Colonic mucosa (tissue), 4 donors: ENCODE data around the gene OR14A2. TPM values are rescaled to one million over a fixed set of nuclear protein-coding genes. Genes with fewer than 3 reads are reported as not detected.
"Not testable (repeated sequence)": the region's sequence is repeated elsewhere in the genome, so short reads cannot be mapped to it uniquely, and the experiment has no call there.

Source experiments
- DNase-seq: peaks from one replicate; pipeline ENCODE4 v3.0.0-alpha.2; 2020
- H3K27ac ChIP-seq: fragments of 200-600 bp; one replicate; pipeline ENCODE4 v1.8.0; 2021
- H3K27me3 ChIP-seq: fragments of 200-600 bp; one replicate; pipeline ENCODE4 v1.8.0; 2021
- H3K36me3 ChIP-seq: fragments of 200-600 bp; one replicate; pipeline ENCODE4 v1.8.0; 2021
- H3K4me1 ChIP-seq: fragments of 200-600 bp; one replicate; pipeline ENCODE4 v1.8.0; 2021; ENCODE audit warnings: mild to moderate bottlenecking
- H3K4me3 ChIP-seq: fragments of 200-600 bp; one replicate; pipeline ENCODE4 v1.8.0; 2021
- H3K9ac ChIP-seq, 2 donors: one replicate each; pipeline ENCODE4 v1.7.0; 2013; ENCODE audit warnings: control low read depth in 2 of 2, low read depth in 2 of 2, low read length in 2 of 2
- H3K9me3 ChIP-seq: fragments of 200-600 bp; one replicate; pipeline ENCODE4 v1.8.0; 2021
- intact Hi-C: fragments of 100-400 bp; cut with DNase I; formaldehyde crosslinking; loops from one replicate; pipeline ENCODE4 v1.14.1; 2022
- total RNA-seq, 2 donors: library from RNA; stranded (reverse); fragmentation: NEBNext Ultra II Directional in 1 of 2; extraction: Animal tissue kit (Norgen Biotek cat#: 25700) in 1 of 2; gene quantifications; one replicate each; pipeline ENCODE4 v1.2.1, GENCODE V29; 2021
- TF ChIP-seq, protein P1 (sequence below): fragments of 200-600 bp; IDR thresholded peaks from one replicate; pipeline ENCODE4 v1.8.0; 2022; ENCODE audit warnings: antibody characterized with exemption, mild to moderate bottlenecking
- donor health status: healthy.
- donor health status: DM: no; HTN: no; CAD: no.
- donor health status: DM: no; HTN: no; CAD: no.

The OR14A2 gene
- total RNA-seq, 2 donors from 2014 or later = not detected

DNA sequence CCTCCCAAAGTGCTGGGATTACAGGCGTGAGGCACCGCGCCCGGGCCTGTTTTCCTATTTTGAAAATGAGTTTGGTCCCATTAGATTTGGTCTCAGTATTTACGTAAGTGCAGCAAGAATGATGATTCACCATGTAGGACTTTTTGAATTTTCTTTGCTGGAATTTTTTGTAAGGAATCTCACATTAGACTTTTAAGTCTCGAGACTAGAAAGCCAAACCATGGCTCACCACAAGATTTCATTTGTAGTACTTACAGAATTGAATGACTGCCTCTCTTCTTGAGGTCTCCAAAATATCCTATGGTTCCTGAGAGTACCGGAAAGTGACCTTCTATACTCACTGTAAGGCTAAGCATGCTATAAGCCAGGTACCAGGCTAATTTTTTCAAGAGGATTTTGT lies 325 bp downstream of the OR14A2 start:
- no peak overlapping the region for H3K4me3 ChIP-seq
- H3K9me3 ChIP-seq = no peaks in the 10 kb centered on the region
- TF ChIP-seq, protein P1, sequence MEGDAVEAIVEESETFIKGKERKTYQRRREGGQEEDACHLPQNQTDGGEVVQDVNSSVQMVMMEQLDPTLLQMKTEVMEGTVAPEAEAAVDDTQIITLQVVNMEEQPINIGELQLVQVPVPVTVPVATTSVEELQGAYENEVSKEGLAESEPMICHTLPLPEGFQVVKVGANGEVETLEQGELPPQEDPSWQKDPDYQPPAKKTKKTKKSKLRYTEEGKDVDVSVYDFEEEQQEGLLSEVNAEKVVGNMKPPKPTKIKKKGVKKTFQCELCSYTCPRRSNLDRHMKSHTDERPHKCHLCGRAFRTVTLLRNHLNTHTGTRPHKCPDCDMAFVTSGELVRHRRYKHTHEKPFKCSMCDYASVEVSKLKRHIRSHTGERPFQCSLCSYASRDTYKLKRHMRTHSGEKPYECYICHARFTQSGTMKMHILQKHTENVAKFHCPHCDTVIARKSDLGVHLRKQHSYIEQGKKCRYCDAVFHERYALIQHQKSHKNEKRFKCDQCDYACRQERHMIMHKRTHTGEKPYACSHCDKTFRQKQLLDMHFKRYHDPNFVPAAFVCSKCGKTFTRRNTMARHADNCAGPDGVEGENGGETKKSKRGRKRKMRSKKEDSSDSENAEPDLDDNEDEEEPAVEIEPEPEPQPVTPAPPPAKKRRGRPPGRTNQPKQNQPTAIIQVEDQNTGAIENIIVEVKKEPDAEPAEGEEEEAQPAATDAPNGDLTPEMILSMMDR = no peak
- intact Hi-C loops = no loop called here
- DNase-seq = no peak
- no peak overlapping the region for H3K9ac ChIP-seq
- H3K4me1 ChIP-seq = no peaks in the 10 kb centered on the region
- H3K27ac ChIP-seq = no peak overlapping the region
- no peaks in the 10 kb centered on the region for H3K36me3 ChIP-seq
- no peaks in the 10 kb centered on the region for H3K27me3 ChIP-seq

DNA sequence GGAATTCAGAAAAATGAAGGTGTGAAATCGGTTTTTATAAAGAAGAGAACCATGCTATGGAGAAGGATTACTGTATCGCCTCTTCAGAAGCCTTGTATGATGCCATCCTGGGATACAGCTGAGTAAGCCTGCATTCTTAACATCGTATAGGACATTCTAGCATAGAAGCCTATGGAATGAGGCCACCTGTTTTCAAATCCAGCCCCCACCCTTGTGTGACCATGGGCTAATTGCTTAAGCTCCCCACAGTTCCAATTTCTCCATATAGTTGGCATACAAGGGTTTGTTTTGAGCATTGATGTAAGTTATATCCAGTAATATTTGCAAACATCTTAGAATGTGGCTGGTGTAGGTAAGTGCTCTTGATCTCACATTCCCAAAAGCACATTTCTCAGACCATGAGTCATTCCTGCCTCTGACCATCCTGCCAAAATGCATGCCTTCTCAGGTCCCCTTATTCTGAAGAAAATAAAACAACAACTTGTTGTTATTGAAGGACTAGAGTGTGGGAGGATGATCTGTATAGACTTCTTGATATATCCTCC lies 1.5 kb downstream of the OR14A2 start:
- no peaks in the 10 kb centered on the region for H3K27me3 ChIP-seq
- H3K9ac ChIP-seq = no peak overlapping the region
- H3K36me3 ChIP-seq = no peaks in the 10 kb centered on the region
- H3K4me1 ChIP-seq = no peaks in the 10 kb centered on the region
- no peak overlapping the region for H3K4me3 ChIP-seq
- TF ChIP-seq, protein P1 = no peak
- H3K9me3 ChIP-seq = no peaks in the 10 kb centered on the region
- no peak overlapping the region for H3K27ac ChIP-seq
- DNase-seq = no peak
- intact Hi-C loops = no loop called here

DNA sequence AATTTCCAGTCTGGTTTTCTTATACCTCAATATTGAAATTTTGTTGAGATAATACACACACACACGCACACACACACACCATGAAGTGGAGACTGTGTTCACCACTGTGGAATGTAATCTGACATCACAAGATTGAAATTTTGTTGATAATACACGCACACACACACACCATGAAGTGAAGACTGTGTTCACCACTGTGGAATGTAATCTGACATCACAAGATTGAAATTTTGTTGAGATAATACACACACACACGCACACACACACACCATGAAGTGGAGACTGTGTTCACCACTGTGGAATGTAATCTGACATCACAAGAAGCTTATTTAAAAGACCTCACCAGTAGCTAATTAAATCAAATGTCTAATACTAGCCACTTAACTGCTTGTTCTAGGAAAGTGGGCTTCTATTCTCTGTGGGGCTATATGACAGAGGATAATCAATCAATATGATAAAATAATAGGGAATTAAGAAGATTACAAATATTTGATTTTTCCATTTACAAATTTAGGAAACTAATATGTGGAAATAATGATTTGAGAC lies 5.7 kb downstream of the OR14A2 start:
- H3K36me3 ChIP-seq, H3K9me3 ChIP-seq, H3K27me3 ChIP-seq, intact Hi-C loops, H3K9ac ChIP-seq, H3K27ac ChIP-seq, DNase-seq, H3K4me3 ChIP-seq, H3K4me1 ChIP-seq: not testable (repeated sequence)

DNA sequence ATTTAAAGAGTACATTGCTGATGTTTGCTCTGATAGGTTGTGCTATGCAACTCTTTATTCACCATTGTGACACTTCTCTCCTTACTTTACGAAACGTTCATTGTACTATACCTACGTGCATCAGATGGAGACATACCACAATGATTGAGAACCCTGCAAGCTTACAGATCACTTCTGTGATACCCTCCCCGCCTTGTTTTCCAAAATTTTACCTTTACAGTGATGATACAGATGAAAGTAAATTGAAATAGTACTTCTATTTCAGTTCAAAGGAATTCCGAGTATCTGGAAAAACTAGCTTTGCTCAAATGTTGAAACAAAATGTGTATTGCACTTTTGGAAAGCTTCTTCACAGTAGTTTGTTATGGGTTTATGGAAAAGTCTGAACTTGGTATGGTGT lies 6.2 kb downstream of the OR14A2 start:
- no peak for DNase-seq
- Histone ChIP-seq H3K4me1 (no peaks in the 10 kb centered on the region), H3K9me3 (no peaks in the 10 kb centered on the region), H3K27ac (no peak overlapping the region), H3K27me3 (no peaks in the 10 kb centered on the region), H3K9ac (no peak overlapping the region), H3K4me3 (no peak overlapping the region), H3K36me3 (no peaks in the 10 kb centered on the region)
- intact Hi-C loops = no loop called here
- TF ChIP-seq, protein P1 = no peak

GRCh38 chr1:247740721-247741120 lies 7.2 kb downstream of the OR14A2 start:
- no peaks in the 10 kb centered on the region for H3K36me3 ChIP-seq
- no peak overlapping the region for H3K9ac ChIP-seq
- H3K9me3 ChIP-seq = no peaks in the 10 kb centered on the region
- TF ChIP-seq, protein P1 = no peak
- intact Hi-C loops = no loop called here
- H3K27ac ChIP-seq = no peak overlapping the region
- no peaks in the 10 kb centered on the region for H3K4me1 ChIP-seq
- H3K27me3 ChIP-seq = no peaks in the 10 kb centered on the region
- H3K4me3 ChIP-seq = no peak overlapping the region
- DNase-seq = no peak

DNA sequence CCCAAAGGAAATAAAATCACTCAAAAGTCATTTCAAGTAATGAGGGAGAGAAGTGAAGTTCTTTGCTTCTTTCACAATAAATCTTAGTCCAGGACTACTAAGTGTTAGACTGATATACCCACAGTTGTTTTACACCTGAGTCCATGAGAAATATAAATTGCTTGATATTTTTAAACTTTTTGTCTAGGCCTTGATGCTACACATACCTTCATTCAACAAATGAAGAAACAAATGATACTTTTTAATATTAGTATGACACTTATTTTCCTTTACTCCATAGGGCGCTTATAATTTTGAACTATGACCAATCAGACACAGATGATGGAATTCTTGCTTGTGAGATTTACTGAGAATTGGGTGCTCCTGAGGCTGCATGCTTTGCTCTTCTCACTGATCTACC lies 9.6 kb downstream of the OR14A2 start, which contains the start of gene OR14K1:
TSS of gene OR14K1 (plus strand) at position 301 of the 400 bp plus-strand sequence. CDS start at position 301, 0 bp downstream.
- DNase-seq = no peak
- no peak within 1 kb of the TSS for H3K27ac ChIP-seq
- intact Hi-C loops = no loop called here

More for the DNA sequence above, 9.6 kb downstream of the OR14A2 start, which contains the start of gene OR14K1:
- TF ChIP-seq, protein P1 = no peak
- no peak within 1 kb of the TSS for H3K9ac ChIP-seq
- H3K4me3 ChIP-seq = no peak within 1 kb of the TSS
- H3K36me3 ChIP-seq = no peaks in the 10 kb centered on the region
- H3K4me1 ChIP-seq = no peaks in the 10 kb centered on the region
- H3K27me3 ChIP-seq = no peaks in the 10 kb centered on the region
- no peaks in the 10 kb centered on the region for H3K9me3 ChIP-seq
